ENCODE results near the gene SYN1. TPM values are rescaled to one million over a fixed set of nuclear protein-coding genes. Genes with fewer than 3 reads are reported as not detected.

SYN1 gene
- 36.7 TPM for total RNA-seq

GRCh38 chrX:47619486-47620302 lies at the start of gene SYN1:
SYN1 (minus strand) TSS chrX:47619857; CDS start chrX:47619728, 129 bp downstream.

DNA sequence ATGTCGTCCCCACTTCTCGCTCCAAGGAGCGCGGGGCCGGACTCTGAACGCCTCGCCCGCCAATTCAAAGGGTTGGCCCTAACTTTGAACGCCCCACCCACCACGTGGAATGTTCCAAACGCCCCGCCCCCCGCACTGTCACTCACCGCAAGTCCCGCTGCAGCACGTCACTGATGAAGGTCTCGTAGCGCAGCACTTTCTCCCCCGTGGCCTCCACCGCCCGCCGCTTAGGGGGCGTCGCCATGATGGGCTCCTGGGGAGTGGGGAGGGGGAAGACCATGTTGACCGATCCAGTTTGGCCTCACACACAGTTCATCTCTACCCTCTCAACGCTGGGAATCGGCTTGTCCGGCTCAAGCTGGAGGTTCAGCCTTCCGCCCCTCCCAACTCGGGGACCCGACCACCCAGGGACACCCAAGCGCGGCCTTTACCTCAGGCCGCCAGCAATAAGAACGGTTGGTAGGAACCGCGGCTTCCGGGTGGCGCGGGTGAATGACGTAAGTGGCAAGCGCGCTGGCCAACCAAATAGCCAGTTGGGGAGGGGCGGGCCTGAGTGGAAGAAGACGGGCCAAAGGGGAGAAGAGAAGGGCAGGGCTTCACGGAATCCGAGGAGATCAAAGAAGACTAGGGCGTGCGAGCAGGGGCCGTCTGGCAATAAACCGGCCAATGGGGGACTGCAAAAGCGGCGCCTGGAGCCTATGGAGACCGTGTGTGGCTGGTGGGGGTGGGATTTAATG lies 39.2 kb upstream of the SYN1 start, which contains the start of gene UXT:
TSS of gene UXT (minus strand) at position 497 of the 737 bp plus-strand sequence. CDS start at position 244, 253 bp downstream.

GRCh38 chrX:47650164-47651042 lies 30.7 kb upstream of the SYN1 start, which contains the start of gene ELK1:
ELK1 (minus strand) TSS chrX:47650563; CDS start chrX:47641441, 9,122 bp downstream.

GRCh38 chrX:47629419-47630200 lies 10.0 kb upstream of the SYN1 start, which contains the start of gene CFP:
CFP (minus strand) TSS chrX:47629930; CDS start chrX:47629844, 86 bp downstream.

GRCh38 chrX:47581731-47582647 lies 37.7 kb downstream of the SYN1 start, which contains the start of gene TIMP1:
TIMP1 (plus strand) TSS chrX:47582436; CDS start chrX:47583416, 980 bp downstream.

DNA sequence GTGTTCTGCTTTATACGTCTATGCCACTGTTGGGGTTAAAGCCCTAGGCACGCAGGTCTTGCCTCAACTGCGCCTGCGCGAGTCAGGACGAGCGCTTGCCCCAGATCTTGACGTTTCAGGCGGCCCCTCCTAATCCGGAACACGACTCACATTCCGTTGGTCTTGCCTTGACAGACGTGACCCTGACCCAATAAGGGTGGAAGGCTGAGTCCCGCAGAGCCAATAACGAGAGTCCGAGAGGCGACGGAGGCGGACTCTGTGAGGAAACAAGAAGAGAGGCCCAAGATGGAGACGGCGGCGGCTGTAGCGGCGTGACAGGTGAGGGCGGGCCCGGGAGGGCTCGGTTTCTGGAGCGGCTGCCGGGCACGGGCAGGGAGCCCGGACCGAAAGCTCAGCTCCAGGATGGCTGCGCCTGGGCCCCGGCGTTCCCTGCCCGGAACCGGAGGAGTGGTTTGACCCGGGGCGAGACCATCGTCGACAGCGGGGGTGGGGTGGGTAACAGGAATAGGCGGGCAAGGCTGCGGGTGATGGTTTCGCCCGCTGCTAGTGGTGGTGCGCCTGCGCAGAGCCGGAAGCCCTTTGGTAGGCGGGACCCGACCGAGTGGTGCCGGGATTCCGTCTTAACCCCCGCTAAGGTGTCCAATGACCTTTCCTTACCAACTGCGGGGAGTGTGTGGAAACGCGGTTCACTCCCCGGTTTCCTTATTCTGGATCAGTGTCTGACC lies 58.6 kb downstream of the SYN1 start, which contains the start of gene ARAF:
TSS of gene ARAF (plus strand) at position 272 of the 725 bp plus-strand sequence. CDS start 1,763 bp downstream, outside the sequence.

Small RNA genes within 50 kb of the gene (small RNA-seq; reads per million reads assigned to genes)
- not detected for gene MIR4769

Other genes with a start within 250 kb of the SYN1 start
- gene ZNF157, start 249.3 kb downstream of the SYN1 start, total RNA-seq: 5.1 TPM
- 11.8 TPM for gene ZNF41, start 136.6 kb downstream of the SYN1 start, total RNA-seq
- gene ARAF, start 58.7 kb downstream of the SYN1 start, total RNA-seq: 9.5 TPM
- gene TIMP1, start 37.4 kb downstream of the SYN1 start, total RNA-seq: 6.0 TPM
- gene CFP, start 10.1 kb upstream of the SYN1 start, total RNA-seq: 1.4 TPM
- gene ELK1, start 30.7 kb upstream of the SYN1 start, total RNA-seq: 11.3 TPM
- 42.7 TPM for gene UXT, start 39.3 kb upstream of the SYN1 start, total RNA-seq
- gene ZNF81, start 217.0 kb upstream of the SYN1 start, total RNA-seq: 16.6 TPM

Data from diencephalon (tissue), 1 donor.